Naive B cell (primary cell): ENCODE measurements around the gene CCNJ. TPM values are rescaled to one million over a fixed set of nuclear protein-coding genes. Genes with fewer than 3 reads are reported as not detected.

Source experiments
- ATAC-seq, 2 donors: fragments of 150-1000 bp; cut with Tn5 transposase; 2 replicates each; pipeline ENCODE4 v1.10.0; 2021; ENCODE audit warnings: low read depth in 2 of 2, mild to moderate bottlenecking in 2 of 2, moderate library complexity in 2 of 2
- DNase-seq: peaks from one replicate; pipeline ENCODE4 v3.0.0; 2022
- H3K27ac Mint-ChIP-seq, 6 donors: one replicate each; pipeline ENCODE4 v1.8.0; 2020 to 2022; ENCODE audit warnings: mild to moderate bottlenecking in 6 of 6, mixed read lengths in 6 of 6, moderate library complexity in 5 of 6, inconsistent platforms in 2 of 6
- H3K27me3 Mint-ChIP-seq, 3 donors: one replicate each; pipeline ENCODE4 v1.8.0; 2021 to 2022; ENCODE audit warnings: mixed read lengths in 3 of 3, mild to moderate bottlenecking in 1 of 3
- H3K36me3 Mint-ChIP-seq, 2 donors: one replicate each; pipeline ENCODE4 v1.8.0; 2020 to 2022; ENCODE audit warnings: mixed read lengths in 2 of 2, inconsistent platforms in 1 of 2, mild to moderate bottlenecking in 1 of 2
- H3K4me1 Mint-ChIP-seq, 3 donors: one replicate each; pipeline ENCODE4 v1.8.0; 2020 to 2022; ENCODE audit warnings: mixed read lengths in 3 of 3, inconsistent platforms in 1 of 3, mild to moderate bottlenecking in 1 of 3, moderate library complexity in 1 of 3
- H3K4me3 Mint-ChIP-seq, 8 donors: one replicate each; pipeline ENCODE4 v1.8.0; 2020 to 2022; ENCODE audit warnings: mild to moderate bottlenecking in 8 of 8, mixed read lengths in 8 of 8, moderate library complexity in 8 of 8, inconsistent platforms in 2 of 8
- H3K9me3 Mint-ChIP-seq, 7 donors: one replicate each; pipeline ENCODE4 v1.8.0; 2020 to 2022; ENCODE audit warnings: mixed read lengths in 7 of 7, mild to moderate bottlenecking in 5 of 7, inconsistent platforms in 2 of 7, moderate library complexity in 1 of 7
- polyA plus RNA-seq, 6 donors: library from polyadenylated mRNA; unstranded; fragments of 300-500 nt; fragmentation: Illumina TruSeq; gene quantifications; one replicate each; pipeline ENCODE4 v1.2.3, GENCODE V29; 2021; ENCODE audit warnings: low read depth in 6 of 6

Gene CCNJ
- polyA plus RNA-seq, 6 donors from 2014 or later: 0.88 to 1.5 (median 1.2) TPM; not detected in 1

- no peak overlapping the region for H3K4me3 Mint-ChIP-seq
- no peaks in the 10 kb centered on the region for H3K27me3 Mint-ChIP-seq
- no peak for ATAC-seq
- DNase-seq: no peak
- no peak overlapping the region for H3K27ac Mint-ChIP-seq
- H3K9me3 Mint-ChIP-seq: no peaks in the 10 kb centered on the region
- peaks cover 0 to 3% (median 0%) of the 10 kb centered on the region in 3 donors for H3K4me1 Mint-ChIP-seq
- H3K36me3 Mint-ChIP-seq: peaks cover 19 to 37% of the 10 kb centered on the region in 2 donors
Measured at GRCh38 chr10:96082153-96082552, 38.8 kb downstream of the CCNJ start.

DNA sequence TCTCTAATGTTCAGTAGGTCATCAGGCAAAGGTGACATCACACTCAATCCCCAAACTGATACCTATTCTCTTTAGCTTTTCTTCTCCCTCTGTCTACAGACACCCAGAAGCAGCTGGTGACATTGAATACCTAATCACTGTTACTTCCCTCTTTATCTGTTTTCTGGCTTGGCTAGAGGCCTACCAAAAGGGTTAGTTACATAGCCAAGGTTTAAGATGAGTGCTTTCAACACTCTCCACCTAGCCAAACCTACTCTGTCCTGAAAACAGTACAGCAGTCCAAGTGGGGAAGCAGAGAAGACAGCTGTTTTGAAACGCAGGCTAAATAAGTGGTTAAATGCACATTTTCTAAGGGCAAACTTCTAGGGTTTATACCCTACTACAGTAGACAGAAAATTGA lies 39.4 kb downstream of the CCNJ start:
- Mint-ChIP-seq H3K4me3 (no peak overlapping the region), H3K4me1 (peaks cover 0 to 3% (median 0%) of the 10 kb centered on the region in 3 donors), H3K36me3 (peaks cover 19 to 37% of the 10 kb centered on the region in 2 donors)

GRCh38 chr10:96089116-96089515 lies 45.7 kb downstream of the CCNJ start:
- Mint-ChIP-seq H3K27ac (peak overlapping the region in 4 of 6 donors; percentile 99 to 100 (median 99)), H3K27me3 (peaks cover 27 to 30% (median 28%) of the 10 kb centered on the region in 3 donors), H3K9me3 (peaks cover 0 to 25% (median 12%) of the 10 kb centered on the region in 7 donors), H3K4me3 (peak overlapping the region in 7 of 8 donors; percentile 52 to 98 (median 95)), H3K4me1 (peaks cover 8 to 16% (median 9%) of the 10 kb centered on the region in 3 donors), H3K36me3 (peaks cover 16 to 28% of the 10 kb centered on the region in 2 donors)
- no peak for ATAC-seq
- no peak for DNase-seq

More for the DNA sequence above, 39.4 kb downstream of the CCNJ start:
- DNase-seq (no peak), ATAC-seq (no peak)
- Mint-ChIP-seq H3K9me3 (no peaks in the 10 kb centered on the region), H3K27me3 (no peaks in the 10 kb centered on the region), H3K27ac (no peak overlapping the region)

DNA sequence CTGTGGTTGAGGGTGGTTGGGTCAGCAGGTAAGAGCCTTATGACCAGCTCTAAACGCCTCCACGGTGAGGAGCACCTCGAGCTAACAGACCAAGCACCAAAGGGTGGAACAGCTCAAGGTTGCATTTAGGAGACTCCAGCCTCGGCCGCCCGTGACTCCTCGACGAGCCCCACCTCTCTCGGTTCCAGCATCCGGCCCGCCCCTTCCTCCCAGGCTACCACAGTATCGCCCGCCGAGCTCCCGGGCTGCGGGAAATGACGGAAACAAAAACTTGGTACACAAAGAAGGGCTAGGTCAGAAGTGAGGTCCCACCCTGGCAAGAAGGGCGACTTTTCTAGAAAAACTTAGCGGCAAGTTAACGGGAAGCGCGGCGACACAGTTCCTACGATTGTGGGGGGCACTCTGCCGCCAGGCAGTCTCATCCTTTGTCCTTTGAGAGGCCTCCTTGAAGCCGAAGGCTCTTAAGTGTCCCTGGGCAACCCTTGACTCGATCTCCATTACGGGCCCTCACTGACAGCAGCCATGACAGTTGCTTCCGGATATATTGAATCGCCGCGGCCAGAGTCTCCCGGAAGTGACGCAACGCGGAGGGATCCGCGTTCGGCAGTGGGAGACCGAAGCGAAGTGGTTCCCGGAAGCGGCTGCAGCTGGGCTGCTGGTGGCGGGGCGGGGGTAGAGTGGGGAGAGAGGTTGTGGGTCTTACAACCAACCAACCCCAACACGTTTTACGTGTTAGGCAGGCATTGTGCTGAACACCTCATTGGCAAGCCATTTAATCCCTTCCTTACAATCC lies 46.5 kb downstream of the CCNJ start:
- DNase-seq: peak; percentile 91
- Mint-ChIP-seq H3K4me3 (peak overlapping the region; percentile 85 to 98 (median 96)), H3K27ac (peak overlapping the region; percentile 99 to 100 (median 99)), H3K4me1 (peaks cover 8 to 16% (median 9%) of the 10 kb centered on the region in 3 donors), H3K9me3 (peaks cover 0 to 25% (median 14%) of the 10 kb centered on the region in 7 donors), H3K27me3 (peaks cover 29 to 37% (median 31%) of the 10 kb centered on the region in 3 donors), H3K36me3 (peaks cover 16 to 28% of the 10 kb centered on the region in 2 donors)
- peak; percentile 89 to 90 for ATAC-seq

GRCh38 chr10:96090463-96090800 lies 47.0 kb downstream of the CCNJ start:
- DNase-seq (no peak), ATAC-seq (no peak)
- peak overlapping the region; percentile 99 to 100 (median 99) for H3K27ac Mint-ChIP-seq
- peaks cover 35 to 43% (median 36%) of the 10 kb centered on the region in 3 donors for H3K27me3 Mint-ChIP-seq
- H3K36me3 Mint-ChIP-seq: peaks cover 16 to 28% of the 10 kb centered on the region in 2 donors
- H3K4me1 Mint-ChIP-seq: peaks cover 8 to 16% (median 9%) of the 10 kb centered on the region in 3 donors
- H3K9me3 Mint-ChIP-seq: peaks cover 0 to 25% (median 14%) of the 10 kb centered on the region in 7 donors
- H3K4me3 Mint-ChIP-seq: peak overlapping the region; percentile 85 to 98 (median 96)

DNA sequence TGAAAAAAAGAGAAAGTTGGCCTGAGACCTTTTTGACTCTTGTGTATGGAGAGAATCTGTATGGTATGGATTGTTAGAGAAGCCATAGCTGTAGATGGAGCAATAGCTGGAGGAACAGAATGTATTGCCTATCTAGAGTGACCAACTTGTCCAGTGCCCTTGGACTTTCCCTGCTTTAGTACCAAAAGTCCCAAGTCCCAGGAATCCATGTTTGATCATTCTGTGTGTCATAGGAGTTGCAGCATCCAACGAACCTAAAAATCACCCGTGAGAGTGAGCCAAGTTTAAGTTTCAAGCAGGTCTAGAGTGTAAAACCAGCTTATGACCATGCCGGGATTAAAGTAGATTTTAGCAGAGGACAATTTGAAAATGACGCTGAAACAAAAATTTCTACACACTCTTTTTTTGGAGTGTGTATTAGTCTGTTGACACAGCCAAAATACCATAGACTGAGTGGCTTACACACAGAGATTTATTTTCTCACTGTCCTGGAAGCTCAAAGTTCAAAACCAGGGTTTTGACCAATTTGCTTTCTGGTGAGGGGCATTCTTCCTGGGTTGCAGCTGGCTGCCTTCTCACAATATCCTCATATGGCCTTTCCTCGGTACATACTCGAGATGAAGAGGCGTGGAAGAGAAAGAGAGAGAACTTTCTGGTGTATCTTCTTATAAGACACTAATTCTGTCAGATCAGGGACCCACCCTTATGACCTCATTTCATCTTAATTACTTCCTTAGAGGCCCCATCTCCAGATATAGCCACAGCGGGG lies 49.8 kb downstream of the CCNJ start:
- Mint-ChIP-seq H3K9me3 (peaks cover 0 to 33% (median 14%) of the 10 kb centered on the region in 7 donors), H3K36me3 (peaks cover 15 to 28% of the 10 kb centered on the region in 2 donors), H3K27me3 (peaks cover 56 to 66% (median 60%) of the 10 kb centered on the region in 3 donors), H3K27ac (no peak overlapping the region), H3K4me1 (peaks cover 8 to 16% (median 9%) of the 10 kb centered on the region in 3 donors), H3K4me3 (no peak overlapping the region)
- ATAC-seq: no peak
- no peak for DNase-seq

DNA sequence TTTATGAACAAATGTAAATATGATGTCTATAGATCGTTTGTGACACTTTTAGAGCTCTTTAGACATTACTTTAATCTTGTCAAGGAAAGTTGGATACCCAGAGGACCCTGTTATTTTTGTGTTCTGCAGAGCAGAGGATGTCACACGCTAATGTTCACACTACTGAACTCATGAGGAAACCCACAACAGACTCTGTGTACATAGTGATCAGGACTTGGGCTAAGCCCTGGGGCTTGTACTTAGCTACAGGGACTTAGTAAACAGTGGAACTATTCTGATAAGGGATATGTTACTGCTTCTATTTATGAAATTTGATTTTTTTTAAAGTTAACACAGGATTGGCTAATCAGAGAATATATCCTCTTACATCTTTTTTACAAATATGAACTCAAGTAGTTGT lies 50.6 kb downstream of the CCNJ start:
- no peak for DNase-seq
- H3K27me3 Mint-ChIP-seq: peaks cover 58 to 73% (median 68%) of the 10 kb centered on the region in 3 donors

GRCh38 chr10:96096958-96097357 lies 53.6 kb downstream of the CCNJ start:
- Mint-ChIP-seq H3K36me3 (peaks cover 13 to 27% of the 10 kb centered on the region in 2 donors), H3K27ac (no peak overlapping the region), H3K9me3 (peaks cover 0 to 28% (median 9%) of the 10 kb centered on the region in 7 donors), H3K4me1 (no peaks in the 10 kb centered on the region), H3K4me3 (no peak overlapping the region), H3K27me3 (peaks cover 76 to 96% (median 89%) of the 10 kb centered on the region in 3 donors)
- DNase-seq (no peak), ATAC-seq (peak in 1 of 2 donors; percentile 27)

More for the DNA sequence above, 50.6 kb downstream of the CCNJ start:
- no peak for ATAC-seq
- Mint-ChIP-seq H3K9me3 (peaks cover 0 to 33% (median 14%) of the 10 kb centered on the region in 7 donors), H3K36me3 (peaks cover 15 to 28% of the 10 kb centered on the region in 2 donors), H3K4me3 (no peak overlapping the region), H3K4me1 (peaks cover 8 to 16% (median 9%) of the 10 kb centered on the region in 3 donors), H3K27ac (peak overlapping the region in 1 of 6 donors; percentile 6)

- H3K36me3 Mint-ChIP-seq: peaks cover 10 to 18% of the 10 kb centered on the region in 2 donors
- DNase-seq: no peak
- H3K27me3 Mint-ChIP-seq: peaks cover 73 to 92% (median 80%) of the 10 kb centered on the region in 3 donors
- ATAC-seq: no peak
- no peak overlapping the region for H3K27ac Mint-ChIP-seq
- H3K4me3 Mint-ChIP-seq: no peak overlapping the region
- H3K4me1 Mint-ChIP-seq: no peaks in the 10 kb centered on the region
- H3K9me3 Mint-ChIP-seq: peaks cover 0 to 19% (median 6%) of the 10 kb centered on the region in 7 donors
Measured at GRCh38 chr10:96097865-96098264, 54.5 kb downstream of the CCNJ start.

GRCh38 chr10:96107623-96108038 lies 64.2 kb downstream of the CCNJ start:
- Mint-ChIP-seq H3K27me3 (peaks cover 64 to 80% (median 72%) of the 10 kb centered on the region in 3 donors), H3K36me3 (peaks cover 17 to 34% of the 10 kb centered on the region in 2 donors), H3K4me1 (no peaks in the 10 kb centered on the region), H3K9me3 (peaks cover 0 to 33% (median 14%) of the 10 kb centered on the region in 7 donors), H3K27ac (no peak overlapping the region), H3K4me3 (no peak overlapping the region)
- no peak for ATAC-seq
- no peak for DNase-seq

Other genes starting within 250 kb of the CCNJ start
- under 1 TPM in 3 of 6 donors, not detected in 3; 0.20 to 0.37 (median 0.22) TPM for gene CC2D2B, start 135.6 kb upstream of the CCNJ start, polyA plus RNA-seq
- 10 to 100 TPM in 5 of 6 donors, 1 to 10 TPM in 1; 8.2 to 21.4 (median 14.4) TPM for gene ZNF518A, start 86.7 kb downstream of the CCNJ start, polyA plus RNA-seq
- gene BLNK, start 228.0 kb downstream of the CCNJ start, polyA plus RNA-seq: 100 to 1,000 TPM; 152 to 280 (median 196) TPM